ENCODE data around the gene DNM3.

GRCh38 chr1:172390301-172390682 lies 549.0 kb downstream of the DNM3 start:
- TF ChIP-seq CTCF (IDR thresholded peaks at IDR 0.05; ENCODE audit: extremely low read depth in 1 of 2, insufficient read depth in 1 of 2, low read depth in 1 of 2, low read length in 2 of 2) (no peak), GATA2 (IDR thresholded peaks at IDR 0.05; ENCODE audit: insufficient read depth, insufficient read length, low read depth, low read length) (no peak), POLR2A (IDR thresholded peaks at IDR 0.05; ENCODE audit: low read depth, low read length) (no peak), MAX (IDR thresholded peaks at IDR 0.05; ENCODE audit: insufficient read depth, insufficient read length) (no peak), EZH2 (IDR thresholded peaks at IDR 0.05; ENCODE audit: borderline replicate concordance, low read depth, low read length, severe bottlenecking) (no peak)
